HG03135 (cell line): Measurements from ENCODE around the gene ANGPTL8.

Experiments used
- ATAC-seq: cut with Tn5 transposase; IDR thresholded peaks from one replicate; pipeline ENCODE4 v1.9.1; 2021; ENCODE audit warnings: mild to moderate bottlenecking, moderate library complexity; ENCODE audit not compliant: unreplicated experiment

Gene ANGPTL8

GRCh38 chr19:11239377-11240000, at the start of gene ANGPTL8:
Gene ANGPTL8, plus strand, starts transcription at chr19:11239619. Its CDS starts 19 bp downstream, at chr19:11239638.
- ATAC-seq, result no peak

GRCh38 chr19:11190501-11190900, 48.9 kb upstream of the ANGPTL8 start:
- no peak for ATAC-seq

GRCh38 chr19:11191273-11191755, 48.1 kb upstream of the ANGPTL8 start:
- ATAC-seq, result no peak

GRCh38 chr19:11191934-11192333, 47.5 kb upstream of the ANGPTL8 start:
- no peak for ATAC-seq

- no peak for ATAC-seq
Observed at GRCh38 chr19:11192957-11193939, 46.2 kb upstream of the ANGPTL8 start.

GRCh38 chr19:11194173-11194572, 45.2 kb upstream of the ANGPTL8 start:
- no peak for ATAC-seq

GRCh38 chr19:11194656-11195558, 44.5 kb upstream of the ANGPTL8 start:
- ATAC-seq, result no peak

GRCh38 chr19:11195681-11196080, 43.7 kb upstream of the ANGPTL8 start:
- no peak for ATAC-seq

GRCh38 chr19:11196406-11197287, 42.8 kb upstream of the ANGPTL8 start:
- no peak for ATAC-seq

GRCh38 chr19:11197291-11198174, 41.9 kb upstream of the ANGPTL8 start, which contains the start of gene KANK2:
Gene KANK2, minus strand, starts transcription at chr19:11197545. Its CDS starts 3,034 bp downstream, at chr19:11194511.
- ATAC-seq, result peak; percentile 61

GRCh38 chr19:11198175-11198534, 41.3 kb upstream of the ANGPTL8 start:
- ATAC-seq, result no peak

GRCh38 chr19:11198769-11199424, 40.5 kb upstream of the ANGPTL8 start:
- no peak for ATAC-seq

GRCh38 chr19:11199517-11199916, 39.9 kb upstream of the ANGPTL8 start:
- no peak for ATAC-seq

- ATAC-seq, result no peak
Observed at GRCh38 chr19:11200015-11200574, 39.3 kb upstream of the ANGPTL8 start.

GRCh38 chr19:11200931-11201330, 38.5 kb upstream of the ANGPTL8 start:
- ATAC-seq, result no peak

GRCh38 chr19:11201791-11202190, 37.6 kb upstream of the ANGPTL8 start:
- ATAC-seq, result no peak

GRCh38 chr19:11202488-11203193, 36.8 kb upstream of the ANGPTL8 start:
- no peak for ATAC-seq
